Caco-2 (cell line): Measurements from ENCODE around the gene OXSR1. TPM values are rescaled to one million over a fixed set of nuclear protein-coding genes. Genes with fewer than 3 reads are reported as not detected.

Experiments
- BruUV-seq: library from RNA; stranded (reverse); fragments of 400-500 nt; replicated peaks from 2 replicates; lab custom pipeline; 2021; lab: Mats Ljungman, UMichigan
- CTCF ChIA-PET: fragments of 300-600 bp; sonication (Branson Sonifier 250); formaldehyde crosslinking; loops from one replicate; lab custom pipeline; 2022; ENCODE audit warnings: antibody characterized with exemption; lab: Charles Lee
- POLR2A ChIA-PET: fragments of 300-600 bp; sonication (Branson Sonifier 250); formaldehyde crosslinking; loops from one replicate; lab custom pipeline; 2022; ENCODE audit warnings: antibody characterized with exemption; lab: Charles Lee
- DNase-seq, 2 experiments: peaks; one replicate each; pipeline versions ENCODE4 v3.0.0 to v3.0.0-alpha.2; 2020 to 2022
- H3K27me3 ChIP-seq: replicated peaks from 2 replicates; pipeline ENCODE4 v1.6.0; 2011; ENCODE audit warnings: low read length; ENCODE audit not compliant: control insufficient read depth, insufficient read depth
- H3K36me3 ChIP-seq: 2 replicates; pipeline ENCODE4 v1.5.1; 2011; ENCODE audit warnings: low read length; ENCODE audit not compliant: control insufficient read depth, insufficient read depth
- H3K4me1 ChIP-seq: fragments of 250-450 bp; sonication (Bioruptor Pico); 2 replicates; pipeline ENCODE4 v1.5.1; 2020; ENCODE audit warnings: mild to moderate bottlenecking
- H3K4me3 ChIP-seq: 2 replicates; pipeline ENCODE4 v1.5.1; 2011; ENCODE audit warnings: low read depth, mild to moderate bottlenecking, control low read depth, low read length
- H3K9me3 ChIP-seq: fragments of 250-450 bp; sonication (Bioruptor Pico); 2 replicates; pipeline ENCODE4 v1.5.1; 2020; ENCODE audit warnings: mild to moderate bottlenecking, moderate library complexity
- H3K27ac Mint-ChIP-seq: one replicate; pipeline ENCODE4 v1.8.0; 2022; ENCODE audit warnings: mixed read lengths; ENCODE audit not compliant: unreplicated experiment
- H3K27me3 Mint-ChIP-seq: one replicate; pipeline ENCODE4 v1.8.0; 2022; ENCODE audit warnings: mixed read lengths; ENCODE audit not compliant: insufficient read depth, unreplicated experiment
- H3K36me3 Mint-ChIP-seq: one replicate; pipeline ENCODE4 v1.8.0; 2022; ENCODE audit warnings: mild to moderate bottlenecking, mixed read lengths; ENCODE audit not compliant: insufficient read depth, unreplicated experiment
- H3K4me1 Mint-ChIP-seq: one replicate; pipeline ENCODE4 v1.8.0; 2022; ENCODE audit warnings: low read depth, mixed read lengths; ENCODE audit not compliant: unreplicated experiment
- H3K4me3 Mint-ChIP-seq: one replicate; pipeline ENCODE4 v1.8.0; 2022; ENCODE audit warnings: mild to moderate bottlenecking, moderate library complexity, mixed read lengths; ENCODE audit not compliant: unreplicated experiment
- H3K9me3 Mint-ChIP-seq: one replicate; pipeline ENCODE4 v1.8.0; 2022; ENCODE audit warnings: mixed read lengths; ENCODE audit not compliant: unreplicated experiment
- intact Hi-C: fragments of 100-400 bp; cut with micrococcal nuclease; formaldehyde crosslinking; loops from one replicate; pipeline ENCODE4 v1.10.0; 2022; ENCODE audit not compliant: unreplicated experiment
- total RNA-seq: library from RNA; stranded (reverse); gene quantifications from 2 replicates; pipeline ENCODE4 v1.2.3, GENCODE V29; 2022
- TF ChIP-seq, protein P1 (sequence below), 2 experiments: fragments of 200-600 bp in 1 of 2; IDR thresholded peaks; 1 replicate in 1 of 2; 2 replicates in 1 of 2; pipeline versions ENCODE4 v1.5.1 to v1.8.0; 2011 to 2022; ENCODE audit warnings: antibody characterized with exemption in 1 of 2, control low read depth in 1 of 2, inconsistent platforms in 1 of 2, low read depth in 1 of 2, low read length in 1 of 2, mild to moderate bottlenecking in 1 of 2, moderate library complexity in 1 of 2; ENCODE audit not compliant: insufficient read depth in 1 of 2, severe bottlenecking in 1 of 2, unreplicated experiment in 1 of 2

The OXSR1 gene
- total RNA-seq, 1 experiment from 2014 or later: 39.2 TPM

DNA sequence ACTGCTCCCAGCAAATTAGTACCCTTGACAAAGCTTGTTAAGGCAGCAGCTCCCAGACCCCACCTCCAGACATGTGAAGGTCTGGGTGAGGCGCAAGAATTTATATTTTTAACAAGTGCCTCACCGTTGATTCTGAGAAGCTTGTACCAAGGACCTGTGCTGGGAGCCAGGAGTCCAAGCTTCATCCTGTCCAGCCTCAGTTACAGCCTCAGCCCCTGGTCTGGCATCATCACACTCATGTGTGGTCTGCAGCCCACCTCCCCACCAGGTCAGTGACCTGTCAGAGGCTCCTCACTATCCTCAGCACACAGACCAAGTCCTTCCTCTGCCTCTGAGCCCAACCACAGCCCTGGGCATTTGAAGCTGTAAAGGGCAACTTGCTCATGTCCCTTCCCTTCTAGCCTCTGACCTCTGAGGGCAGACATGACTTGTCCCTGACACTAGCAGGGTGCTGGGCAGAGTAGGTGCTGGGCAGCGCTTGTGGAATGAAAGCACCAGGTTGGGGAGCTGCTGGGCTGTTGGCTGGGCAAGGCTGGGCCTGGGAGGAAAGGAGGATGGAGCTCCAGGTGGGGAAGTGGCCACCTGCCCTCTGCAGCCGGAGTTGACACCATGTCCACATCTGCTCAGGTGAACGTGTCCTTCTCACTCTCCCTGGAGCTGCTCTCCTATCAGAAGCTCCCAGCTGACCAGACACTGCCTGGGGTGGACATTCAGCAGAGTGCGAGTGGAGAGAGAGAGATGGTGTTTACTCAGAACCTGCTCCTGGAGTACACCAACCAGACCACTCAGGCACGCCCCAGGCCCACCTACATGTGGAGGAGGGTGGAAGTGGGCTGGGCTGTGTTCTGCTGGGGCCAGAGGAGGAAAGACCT, 45.3 kb upstream of the OXSR1 start:
- CTCF ChIA-PET: interaction anchor here (0.5 to 0.8 kb wide), 2 partner anchors 17 to 375 kb away, joined by 3 to 5 read pairs; partner anchors contain the start of gene ACAA1
- H3K4me1 Mint-ChIP-seq: peaks cover 34% of the 10 kb centered on the region
- POLR2A ChIA-PET: interaction anchor here (0.6 to 2.0 kb wide), 2 partner anchors 14 to 45 kb away, joined by 3 to 5 read pairs; partner anchors contain the start of gene OXSR1

DNA sequence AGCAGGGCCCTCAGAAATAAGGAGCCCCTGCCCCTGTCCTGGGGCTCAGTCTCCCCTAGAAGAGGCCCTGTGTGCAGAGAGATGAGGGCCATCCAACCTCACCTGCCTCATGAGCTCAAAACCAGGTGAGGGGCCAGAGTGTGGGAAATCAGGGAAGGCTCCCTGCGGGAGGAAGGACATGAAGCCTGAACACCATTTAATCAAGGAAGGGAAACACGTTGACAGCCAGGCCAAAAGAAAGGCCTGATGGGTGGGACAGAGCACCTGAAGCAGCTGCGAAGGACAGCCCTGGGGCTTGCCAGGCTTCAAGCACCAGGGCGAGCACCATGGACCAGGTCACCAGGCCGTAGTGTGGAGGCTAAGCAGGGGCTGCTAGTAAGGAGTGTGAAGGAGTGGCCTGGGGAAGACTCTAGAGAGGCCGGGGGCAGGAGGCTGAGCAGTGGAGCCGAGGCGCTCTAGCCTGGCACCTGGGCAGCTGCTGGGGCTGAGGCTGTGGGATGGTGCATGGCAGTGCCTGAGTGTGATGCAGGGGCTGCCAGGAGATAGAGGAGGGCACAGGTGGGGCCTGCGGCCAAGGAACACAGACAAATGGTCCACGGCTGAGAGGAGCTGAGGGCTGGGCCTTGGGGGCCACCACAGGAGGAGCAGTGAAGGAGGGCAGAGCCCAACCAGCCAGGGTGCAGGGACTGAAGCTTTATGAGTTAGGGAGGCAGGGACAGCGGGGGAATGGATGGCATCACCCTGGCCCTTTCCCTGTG, 44.5 kb upstream of the OXSR1 start:
- no peak overlapping the region for H3K4me3 Mint-ChIP-seq
- TF ChIP-seq, protein P1, sequence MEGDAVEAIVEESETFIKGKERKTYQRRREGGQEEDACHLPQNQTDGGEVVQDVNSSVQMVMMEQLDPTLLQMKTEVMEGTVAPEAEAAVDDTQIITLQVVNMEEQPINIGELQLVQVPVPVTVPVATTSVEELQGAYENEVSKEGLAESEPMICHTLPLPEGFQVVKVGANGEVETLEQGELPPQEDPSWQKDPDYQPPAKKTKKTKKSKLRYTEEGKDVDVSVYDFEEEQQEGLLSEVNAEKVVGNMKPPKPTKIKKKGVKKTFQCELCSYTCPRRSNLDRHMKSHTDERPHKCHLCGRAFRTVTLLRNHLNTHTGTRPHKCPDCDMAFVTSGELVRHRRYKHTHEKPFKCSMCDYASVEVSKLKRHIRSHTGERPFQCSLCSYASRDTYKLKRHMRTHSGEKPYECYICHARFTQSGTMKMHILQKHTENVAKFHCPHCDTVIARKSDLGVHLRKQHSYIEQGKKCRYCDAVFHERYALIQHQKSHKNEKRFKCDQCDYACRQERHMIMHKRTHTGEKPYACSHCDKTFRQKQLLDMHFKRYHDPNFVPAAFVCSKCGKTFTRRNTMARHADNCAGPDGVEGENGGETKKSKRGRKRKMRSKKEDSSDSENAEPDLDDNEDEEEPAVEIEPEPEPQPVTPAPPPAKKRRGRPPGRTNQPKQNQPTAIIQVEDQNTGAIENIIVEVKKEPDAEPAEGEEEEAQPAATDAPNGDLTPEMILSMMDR (IDR thresholded peaks at IDR 0.05; ENCODE audit: insufficient read depth in 1 of 2, low read depth in 1 of 2, low read length in 1 of 2, severe bottlenecking in 1 of 2, unreplicated experiment in 1 of 2): no peak
- Histone ChIP-seq H3K36me3 (peaks cover 16% of the 10 kb centered on the region), H3K4me1 (peaks cover 20% of the 10 kb centered on the region), H3K4me3 (no peak overlapping the region), H3K27me3 (no peaks in the 10 kb centered on the region), H3K9me3 (no peaks in the 10 kb centered on the region)
- H3K36me3 Mint-ChIP-seq: peaks cover 96% of the 10 kb centered on the region
- no peaks in the 10 kb centered on the region for H3K27me3 Mint-ChIP-seq
- H3K27ac Mint-ChIP-seq: no peak overlapping the region
- POLR2A ChIA-PET: interaction anchor here (0.6 to 2.0 kb wide), 2 partner anchors 13 to 44 kb away, joined by 3 to 5 read pairs; partner anchors contain the start of gene OXSR1
- CTCF ChIA-PET: interaction anchor here (0.8 kb wide), 1 partner anchor 16 kb away, joined by 3 read pairs; the partner anchor contains the start of gene ACAA1
- peaks cover 42% of the 10 kb centered on the region for H3K4me1 Mint-ChIP-seq
- no peaks in the 10 kb centered on the region for H3K9me3 Mint-ChIP-seq
- peak in 1 of 2 experiments; percentile 30 for DNase-seq
- intact Hi-C loops: no loop called here
- no TSS peak for BruUV-seq

More for the DNA sequence above, 45.3 kb upstream of the OXSR1 start:
- intact Hi-C loops: no loop called here
- BruUV-seq: no TSS peak
- peaks cover 15% of the 10 kb centered on the region for H3K36me3 ChIP-seq
- no peak overlapping the region for H3K4me3 ChIP-seq
- DNase-seq: peak in 1 of 2 experiments; percentile 31
- no peaks in the 10 kb centered on the region for H3K9me3 ChIP-seq
- no peaks in the 10 kb centered on the region for H3K9me3 Mint-ChIP-seq
- H3K27ac Mint-ChIP-seq: no peak overlapping the region
- TF ChIP-seq, protein P1 (IDR thresholded peaks at IDR 0.05; ENCODE audit: insufficient read depth in 1 of 2, low read depth in 1 of 2, low read length in 1 of 2, severe bottlenecking in 1 of 2, unreplicated experiment in 1 of 2): no peak
- H3K36me3 Mint-ChIP-seq: peaks cover 94% of the 10 kb centered on the region
- no peaks in the 10 kb centered on the region for H3K27me3 Mint-ChIP-seq
- H3K4me1 ChIP-seq: peaks cover 12% of the 10 kb centered on the region; the same call in 1 of the 2 replicates
- H3K4me3 Mint-ChIP-seq: no peak overlapping the region
- H3K27me3 ChIP-seq: no peaks in the 10 kb centered on the region

DNA sequence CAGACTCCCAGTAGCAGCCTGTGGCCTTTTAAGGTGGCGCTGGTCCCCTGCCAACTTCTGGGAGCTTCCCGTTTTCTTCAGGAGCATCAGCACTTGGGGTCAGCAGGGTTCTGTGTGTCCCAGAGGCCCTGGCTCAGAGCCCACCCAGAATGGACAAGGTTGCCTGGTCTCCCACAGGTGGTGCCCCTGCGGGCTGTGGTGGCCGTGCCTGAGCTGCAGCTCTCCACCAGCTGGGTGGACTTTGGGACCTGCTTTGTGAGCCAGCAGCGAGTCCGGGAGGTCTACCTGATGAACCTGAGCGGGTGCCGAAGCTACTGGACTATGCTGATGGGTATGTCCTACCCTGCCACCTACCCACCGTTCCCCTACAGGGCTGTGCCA, 43.9 kb upstream of the OXSR1 start:
- Histone ChIP-seq H3K9me3 (no peaks in the 10 kb centered on the region), H3K4me1 (peaks cover 26% of the 10 kb centered on the region), H3K36me3 (peaks cover 18% of the 10 kb centered on the region), H3K4me3 (no peak overlapping the region), H3K27me3 (no peaks in the 10 kb centered on the region)
- intact Hi-C loops: no loop called here
- DNase-seq: no peak
- no peaks in the 10 kb centered on the region for H3K27me3 Mint-ChIP-seq
- no peak overlapping the region for H3K4me3 Mint-ChIP-seq
- TF ChIP-seq, protein P1 (IDR thresholded peaks at IDR 0.05; ENCODE audit: insufficient read depth in 1 of 2, low read depth in 1 of 2, low read length in 1 of 2, severe bottlenecking in 1 of 2, unreplicated experiment in 1 of 2): no peak
- H3K27ac Mint-ChIP-seq: no peak overlapping the region
- peaks cover 43% of the 10 kb centered on the region for H3K4me1 Mint-ChIP-seq
- peaks cover 93% of the 10 kb centered on the region for H3K36me3 Mint-ChIP-seq
- ChIA-PET CTCF (no interaction called here), POLR2A (no interaction called here)
- no peaks in the 10 kb centered on the region for H3K9me3 Mint-ChIP-seq
- BruUV-seq: no TSS peak
